ENCODE measurements around the gene ADAMTS17. TPM values are rescaled to one million over a fixed set of nuclear protein-coding genes. Genes with fewer than 3 reads are reported as not detected.

The ADAMTS17 gene
- total RNA-seq, 1 donor from 2014 or later = 0.99 TPM

- DNase-seq = no peak
- Histone ChIP-seq H3K27me3 (ENCODE audit: low read depth) (no peaks in the 10 kb centered on the region), H3K9me3 (replicated peaks) (peaks cover 34% of the 10 kb centered on the region), H3K36me3 (no peaks in the 10 kb centered on the region), H3K4me1 (peaks cover 17% of the 10 kb centered on the region), H3K4me3 (no peak overlapping the region), H3K27ac (replicated peaks) (no peak overlapping the region)
- intact Hi-C loops (cut with micrococcal nuclease) = no loop called here
- no peak for TF ChIP-seq CTCF (IDR thresholded peaks at IDR 0.05; ENCODE audit: borderline replicate concordance)
These were observed 169.3 kb downstream of the ADAMTS17 start for GRCh38 chr15:100172356-100173024.

- H3K9me3 ChIP-seq (replicated peaks) = peaks cover 34% of the 10 kb centered on the region
- H3K4me1 ChIP-seq = peaks cover 20% of the 10 kb centered on the region
These were observed 170.4 kb downstream of the ADAMTS17 start for GRCh38 chr15:100171411-100171810.

GRCh38 chr15:100170291-100171210 is 171.2 kb downstream of the ADAMTS17 start:
- H3K4me1 ChIP-seq = peaks cover 20% of the 10 kb centered on the region
- TF ChIP-seq CTCF (IDR thresholded peaks at IDR 0.05; ENCODE audit: borderline replicate concordance) = no peak
- DNase-seq = no peak
- H3K4me3 ChIP-seq = no peak overlapping the region
- no peak overlapping the region for H3K27ac ChIP-seq (replicated peaks)
- H3K9me3 ChIP-seq (replicated peaks) = peaks cover 34% of the 10 kb centered on the region
- no peaks in the 10 kb centered on the region for H3K36me3 ChIP-seq
- intact Hi-C loops (cut with micrococcal nuclease) = no loop called here
- H3K27me3 ChIP-seq (ENCODE audit: low read depth) = no peaks in the 10 kb centered on the region

More at GRCh38 chr15:100171411-100171810, 170.4 kb downstream of the ADAMTS17 start:
- H3K36me3 ChIP-seq = no peaks in the 10 kb centered on the region
- no peaks in the 10 kb centered on the region for H3K27me3 ChIP-seq (ENCODE audit: low read depth)
- no peak for DNase-seq
- no peak for TF ChIP-seq CTCF (IDR thresholded peaks at IDR 0.05; ENCODE audit: borderline replicate concordance)
- H3K27ac ChIP-seq (replicated peaks) = no peak overlapping the region
- intact Hi-C loops (cut with micrococcal nuclease) = no loop called here
- no peak overlapping the region for H3K4me3 ChIP-seq

GRCh38 chr15:100169615-100170290 is 172.0 kb downstream of the ADAMTS17 start:
- no peaks in the 10 kb centered on the region for H3K27me3 ChIP-seq (ENCODE audit: low read depth)
- no peaks in the 10 kb centered on the region for H3K36me3 ChIP-seq
- H3K4me3 ChIP-seq = no peak overlapping the region
- H3K27ac ChIP-seq (replicated peaks) = no peak overlapping the region
- no peak for TF ChIP-seq CTCF (IDR thresholded peaks at IDR 0.05; ENCODE audit: borderline replicate concordance)
- peaks cover 34% of the 10 kb centered on the region for H3K9me3 ChIP-seq (replicated peaks)
- intact Hi-C loops (cut with micrococcal nuclease) = no loop called here
- H3K4me1 ChIP-seq = peaks cover 20% of the 10 kb centered on the region
- no peak for DNase-seq

GRCh38 chr15:100168787-100169186 is 173.0 kb downstream of the ADAMTS17 start:
- Histone ChIP-seq H3K4me1 (peaks cover 15% of the 10 kb centered on the region), H3K36me3 (no peaks in the 10 kb centered on the region)

More at GRCh38 chr15:100168787-100169186, 173.0 kb downstream of the ADAMTS17 start:
- DNase-seq = no peak
- H3K27me3 ChIP-seq (ENCODE audit: low read depth) = no peaks in the 10 kb centered on the region
- no peak overlapping the region for H3K4me3 ChIP-seq
- no peak for TF ChIP-seq CTCF (IDR thresholded peaks at IDR 0.05; ENCODE audit: borderline replicate concordance)
- intact Hi-C loops (cut with micrococcal nuclease) = no loop called here
- peaks cover 28% of the 10 kb centered on the region for H3K9me3 ChIP-seq (replicated peaks)
- H3K27ac ChIP-seq (replicated peaks) = no peak overlapping the region
